HUES6 (cell line): ENCODE results near the gene SDC3.
"Not testable (repeated sequence)": the region's sequence is repeated elsewhere in the genome, so short reads cannot be mapped to it uniquely, and the experiment has no call there.

ENCODE experiments used
- H3K27ac ChIP-seq: 2 replicates; pipeline ENCODE4 v1.7.0; 2013; ENCODE audit warnings: low read depth, mild to moderate bottlenecking, low read length, inconsistent platforms
- H3K27me3 ChIP-seq: 2 replicates; pipeline ENCODE4 v1.6.1; 2013; ENCODE audit warnings: low read length; ENCODE audit not compliant: control insufficient read depth, insufficient read depth
- H3K36me3 ChIP-seq: 2 replicates; pipeline ENCODE4 v1.6.1; 2013; ENCODE audit warnings: low read length; ENCODE audit not compliant: control insufficient read depth, insufficient read depth
- H3K4me1 ChIP-seq: 2 replicates; pipeline ENCODE4 v1.6.1; 2013; ENCODE audit warnings: low read length; ENCODE audit not compliant: control insufficient read depth, insufficient read depth
- H3K4me3 ChIP-seq: 2 replicates; pipeline ENCODE4 v1.5.1; 2013; ENCODE audit warnings: low read depth, low read length
- H3K9ac ChIP-seq: one replicate; pipeline ENCODE4 v1.6.1; 2013; ENCODE audit warnings: mild to moderate bottlenecking, low read length
- H3K9me3 ChIP-seq: 2 replicates; pipeline ENCODE4 v1.6.1; 2013; ENCODE audit warnings: low read depth, low read length; ENCODE audit not compliant: control insufficient read depth, insufficient read depth

SDC3 gene

DNA sequence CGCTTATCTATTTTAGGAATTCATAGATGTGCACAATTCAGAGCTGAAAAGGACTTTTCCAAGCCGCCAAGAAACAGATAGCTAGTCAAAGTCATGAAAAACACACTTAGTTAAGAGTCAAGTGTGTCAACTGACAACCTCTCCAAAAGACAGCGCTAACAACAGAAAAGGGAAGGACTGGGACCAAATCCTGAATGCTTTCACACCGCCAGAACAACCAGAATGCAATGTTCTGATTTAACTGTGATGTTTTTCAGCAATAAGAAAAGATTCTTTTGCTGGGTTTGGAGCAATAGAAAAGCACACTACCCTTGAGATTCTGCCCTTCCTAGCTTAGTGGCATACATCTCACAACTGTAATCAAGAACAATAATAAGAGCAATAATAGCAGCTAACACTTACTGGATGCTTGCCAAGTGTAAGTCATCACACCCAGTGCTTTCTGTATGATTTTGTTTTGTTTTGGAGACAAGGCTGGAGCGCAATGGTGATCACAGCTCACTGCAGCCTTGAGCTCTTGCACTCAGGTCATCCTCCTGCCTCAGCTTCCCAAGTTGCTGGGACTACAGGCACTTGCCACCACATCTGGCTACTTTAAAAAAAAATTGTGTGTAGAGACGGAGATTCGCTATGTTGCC is 33.9 kb upstream of the SDC3 start:
- H3K27me3 ChIP-seq: no peaks in the 10 kb centered on the region
- H3K27ac ChIP-seq: no peak overlapping the region
- H3K9ac ChIP-seq: no peak overlapping the region
- peaks cover 92% of the 10 kb centered on the region for H3K36me3 ChIP-seq
- H3K9me3 ChIP-seq: no peaks in the 10 kb centered on the region
- no peaks in the 10 kb centered on the region for H3K4me1 ChIP-seq
- H3K4me3 ChIP-seq: no peak overlapping the region

DNA sequence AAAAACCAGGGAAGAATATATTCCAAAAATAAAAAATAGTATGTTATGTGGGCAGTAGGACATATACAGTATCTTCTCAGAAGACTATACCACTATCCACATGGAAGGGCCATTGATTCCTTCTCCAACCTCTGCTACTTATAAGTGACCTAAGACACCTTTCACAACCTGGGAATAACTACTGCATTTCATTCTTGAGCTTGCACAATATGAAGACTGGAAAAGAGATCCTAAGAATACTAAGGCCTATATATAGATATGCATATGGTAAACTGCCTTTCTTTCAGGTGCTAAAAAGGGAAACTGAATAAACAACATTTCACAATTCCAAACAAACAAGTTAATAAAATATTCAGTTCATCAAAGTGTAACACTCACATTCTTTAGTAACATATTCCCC is 32.0 kb upstream of the SDC3 start:
- no peaks in the 10 kb centered on the region for H3K4me1 ChIP-seq

DNA sequence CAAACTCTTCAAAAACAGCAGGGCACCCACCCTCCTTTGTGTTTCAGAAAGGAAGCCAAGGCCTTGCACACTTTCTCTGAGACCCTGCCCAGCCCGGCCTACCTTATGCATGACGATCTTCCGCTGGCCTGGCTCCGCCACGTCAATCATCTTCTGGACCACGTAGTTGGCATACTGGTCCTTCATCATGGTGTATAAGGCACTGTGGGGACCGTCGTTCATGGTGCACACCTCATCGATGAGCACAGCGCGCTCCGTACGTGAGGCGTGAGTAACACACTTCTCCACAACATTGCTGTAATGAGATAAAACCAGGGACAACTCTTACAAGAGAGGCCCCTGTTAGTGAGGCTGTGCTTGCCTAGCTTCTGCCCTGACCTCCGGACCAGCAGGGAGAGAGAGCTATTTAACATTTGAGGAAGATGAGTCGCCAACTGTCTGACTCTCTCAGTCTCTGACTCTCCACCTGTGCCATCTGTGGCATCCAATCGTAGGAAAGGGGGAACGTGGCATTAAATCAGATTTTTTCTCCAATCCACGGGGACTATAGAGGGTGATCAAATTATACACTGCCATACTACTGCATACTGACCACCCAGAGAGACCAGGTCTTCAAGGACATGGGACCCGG is 28.1 kb upstream of the SDC3 start:
- Histone ChIP-seq H3K9me3 (no peaks in the 10 kb centered on the region), H3K36me3 (peaks cover 85% of the 10 kb centered on the region), H3K4me1 (no peaks in the 10 kb centered on the region; the same call in 1 of the 2 replicates), H3K27me3 (no peaks in the 10 kb centered on the region), H3K4me3 (no peak overlapping the region), H3K9ac (no peak overlapping the region), H3K27ac (peak overlapping the region; percentile 28; the same call in 1 of the 2 replicates)

More for the DNA sequence above, 32.0 kb upstream of the SDC3 start:
- Histone ChIP-seq H3K27me3 (no peaks in the 10 kb centered on the region), H3K4me3 (no peak overlapping the region), H3K36me3 (peaks cover 89% of the 10 kb centered on the region), H3K27ac (no peak overlapping the region), H3K9me3 (no peaks in the 10 kb centered on the region), H3K9ac (no peak overlapping the region)

DNA sequence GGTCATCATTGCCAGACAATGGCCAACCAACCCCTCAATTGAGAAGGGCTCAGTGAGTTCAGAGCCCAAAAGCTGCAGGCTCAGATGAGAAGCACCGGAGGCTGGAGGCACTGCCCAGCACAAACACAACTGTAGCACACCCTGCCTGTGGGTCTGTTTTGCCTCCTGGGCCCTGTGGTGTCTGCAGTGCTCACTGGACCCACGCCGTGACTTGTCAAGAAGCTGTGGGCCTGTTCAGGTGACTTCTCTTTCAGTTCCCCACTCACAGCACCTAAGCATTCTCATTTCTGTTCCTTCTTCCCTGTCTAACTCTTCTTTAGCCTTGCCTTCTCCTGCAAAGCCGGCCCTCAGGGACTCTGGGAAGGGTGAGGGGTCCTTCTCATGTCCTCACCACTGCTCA is 27.2 kb upstream of the SDC3 start:
- not testable (repeated sequence) for H3K27ac ChIP-seq, H3K4me3 ChIP-seq, H3K4me1 ChIP-seq, H3K27me3 ChIP-seq, H3K9ac ChIP-seq, H3K9me3 ChIP-seq
- peaks cover 76% of the 10 kb centered on the region for H3K36me3 ChIP-seq

DNA sequence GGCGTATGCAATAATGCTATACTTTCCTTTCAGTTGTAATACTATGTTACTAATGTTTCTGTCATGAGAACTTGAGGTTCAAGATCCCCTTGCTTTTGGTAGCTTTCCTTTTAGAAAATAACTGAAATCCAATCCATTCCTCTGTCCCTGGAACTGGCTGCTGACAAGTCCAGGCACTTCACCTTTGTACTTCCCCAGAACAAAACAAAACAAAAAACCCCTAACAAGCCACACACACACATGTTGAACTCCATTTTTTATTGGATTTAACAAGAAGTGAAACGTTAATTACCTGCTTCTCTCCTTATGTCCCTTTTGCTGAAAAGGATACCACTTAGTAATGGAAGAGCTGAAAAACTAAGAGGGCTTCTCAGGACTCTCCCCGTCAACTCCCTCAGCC is 26.1 kb upstream of the SDC3 start:
- no peaks in the 10 kb centered on the region for H3K27me3 ChIP-seq
- H3K4me1 ChIP-seq: no peaks in the 10 kb centered on the region; the same call in 1 of the 2 replicates
- no peak overlapping the region for H3K4me3 ChIP-seq
- H3K9ac ChIP-seq: no peak overlapping the region
- peaks cover 65% of the 10 kb centered on the region for H3K36me3 ChIP-seq
- H3K27ac ChIP-seq: peak overlapping the region; percentile 27; the same call in 1 of the 2 replicates
- no peaks in the 10 kb centered on the region for H3K9me3 ChIP-seq

DNA sequence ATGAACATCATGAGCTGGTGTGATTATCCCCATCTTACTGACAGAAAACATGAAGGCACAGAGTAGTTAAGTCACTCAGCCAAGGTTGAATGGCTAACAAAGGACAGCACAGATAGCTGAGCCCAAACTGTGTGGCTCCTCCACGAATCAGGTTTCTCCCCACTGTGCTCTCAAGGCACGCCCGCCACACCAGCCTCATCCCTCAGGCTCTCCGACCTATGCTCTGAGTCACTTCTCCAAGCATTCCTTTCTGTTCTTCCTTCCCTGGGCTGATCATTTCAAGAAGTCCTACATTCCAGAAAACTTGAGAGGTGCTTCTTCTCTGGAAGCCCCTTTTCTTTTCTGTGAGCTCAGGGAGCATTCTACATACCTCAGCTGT is 25.3 kb upstream of the SDC3 start:
- H3K9ac ChIP-seq: no peak overlapping the region
- H3K4me3 ChIP-seq: no peak overlapping the region
- H3K9me3 ChIP-seq: no peaks in the 10 kb centered on the region
- H3K36me3 ChIP-seq: peaks cover 57% of the 10 kb centered on the region
- H3K4me1 ChIP-seq: peaks cover 4% of the 10 kb centered on the region; the same call in 1 of the 2 replicates
- no peak overlapping the region for H3K27ac ChIP-seq
- H3K27me3 ChIP-seq: no peaks in the 10 kb centered on the region

DNA sequence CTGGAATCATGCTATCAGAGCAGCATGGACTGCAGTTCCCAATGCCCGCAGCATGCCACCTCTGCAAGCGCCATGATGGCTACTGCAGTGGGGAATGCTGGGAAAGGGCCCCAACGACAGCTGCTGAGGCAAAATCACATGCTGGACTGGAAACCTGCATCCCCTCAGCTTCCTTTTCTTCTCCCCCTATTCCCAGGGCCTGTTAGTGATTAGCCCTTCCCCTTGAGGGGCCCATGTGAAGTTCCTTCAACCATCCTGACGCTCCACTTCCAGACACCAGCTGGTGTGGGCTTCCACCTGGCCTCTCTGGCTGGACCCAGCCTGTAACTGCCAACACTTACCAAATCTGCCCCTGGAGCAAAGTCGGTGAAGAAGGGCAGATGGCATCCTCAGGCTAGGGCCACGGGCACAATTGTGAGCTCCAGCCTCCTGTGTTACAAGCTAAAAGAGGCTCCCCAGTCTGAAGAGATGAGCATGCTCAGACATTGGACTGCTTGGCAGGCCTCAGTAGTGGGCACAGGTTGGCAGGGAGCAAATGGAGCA is 22.1 kb upstream of the SDC3 start:
- Histone ChIP-seq H3K4me3 (no peak overlapping the region), H3K36me3 (peaks cover 32% of the 10 kb centered on the region), H3K27ac (no peak overlapping the region)

DNA sequence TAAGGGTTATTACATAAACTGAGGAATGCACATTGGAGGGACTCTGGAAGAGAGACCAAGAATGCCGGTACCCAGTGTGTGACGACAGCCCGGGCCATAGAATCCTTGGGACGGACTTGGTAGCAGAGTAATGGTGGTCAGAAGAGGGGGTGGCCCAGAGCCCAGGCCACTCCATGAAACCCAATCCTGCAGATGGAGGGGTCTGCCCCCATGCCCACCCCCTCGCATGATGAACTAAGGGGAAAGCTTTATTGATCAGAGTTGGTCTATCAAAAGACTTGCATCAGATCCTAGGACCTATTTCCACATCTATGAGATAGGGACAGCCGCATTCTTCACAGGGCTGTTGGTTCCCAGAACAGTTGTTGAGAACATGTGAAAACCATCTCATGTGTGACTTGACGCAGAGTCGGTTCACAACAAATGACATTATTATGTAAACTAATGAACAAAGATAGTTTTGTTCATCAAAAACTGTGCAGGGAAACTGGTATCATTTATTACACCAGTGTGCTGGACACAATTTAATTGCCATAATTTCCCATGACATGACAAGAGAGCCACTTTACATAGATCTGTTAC is 21.5 kb upstream of the SDC3 start:
- Histone ChIP-seq H3K9ac (no peak overlapping the region), H3K4me3 (no peak overlapping the region), H3K9me3 (no peaks in the 10 kb centered on the region), H3K4me1 (peaks cover 4% of the 10 kb centered on the region; the same call in 1 of the 2 replicates), H3K27ac (no peak overlapping the region), H3K36me3 (peaks cover 27% of the 10 kb centered on the region), H3K27me3 (no peaks in the 10 kb centered on the region)

More for the DNA sequence above, 22.1 kb upstream of the SDC3 start:
- H3K9me3 ChIP-seq: no peaks in the 10 kb centered on the region
- H3K4me1 ChIP-seq: peaks cover 4% of the 10 kb centered on the region; the same call in 1 of the 2 replicates
- no peaks in the 10 kb centered on the region for H3K27me3 ChIP-seq
- H3K9ac ChIP-seq: no peak overlapping the region

DNA sequence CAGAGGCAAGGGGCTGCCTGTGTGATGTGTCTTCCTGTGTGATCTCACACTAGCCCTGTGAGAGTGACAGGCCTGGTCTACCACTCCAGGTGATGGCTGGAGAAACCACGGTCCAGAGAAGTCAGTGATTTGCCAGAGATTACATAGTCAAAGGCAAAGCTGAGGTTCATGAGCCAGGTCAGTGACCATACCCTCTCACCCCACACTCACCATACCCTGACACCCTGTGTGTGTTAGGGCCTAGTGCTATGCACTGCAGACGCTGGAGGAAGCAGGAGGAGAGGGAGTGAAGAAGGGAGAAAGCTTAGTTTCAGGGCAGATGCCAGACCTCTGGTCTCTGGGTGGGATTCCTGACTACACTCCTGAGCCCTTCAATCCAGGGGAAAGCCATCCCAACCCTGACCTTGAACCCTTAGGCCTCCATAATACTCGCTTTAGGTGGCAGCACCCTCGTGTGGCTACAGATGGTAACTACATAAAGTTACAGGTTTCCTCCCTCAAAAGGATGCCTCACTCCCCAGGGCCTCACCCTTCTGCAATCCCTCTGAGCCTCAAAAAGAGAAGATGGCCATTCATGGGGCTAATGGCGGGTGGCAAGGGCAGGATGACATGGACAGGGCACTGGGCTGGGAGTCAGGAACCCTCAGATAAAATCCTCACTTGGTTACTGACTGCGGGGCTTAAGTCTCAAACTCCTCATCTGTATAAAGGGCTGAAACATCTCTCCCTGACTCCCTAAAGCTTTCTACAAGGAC is 20.8 kb upstream of the SDC3 start:
- peaks cover 4% of the 10 kb centered on the region; the same call in 1 of the 2 replicates for H3K4me1 ChIP-seq

DNA sequence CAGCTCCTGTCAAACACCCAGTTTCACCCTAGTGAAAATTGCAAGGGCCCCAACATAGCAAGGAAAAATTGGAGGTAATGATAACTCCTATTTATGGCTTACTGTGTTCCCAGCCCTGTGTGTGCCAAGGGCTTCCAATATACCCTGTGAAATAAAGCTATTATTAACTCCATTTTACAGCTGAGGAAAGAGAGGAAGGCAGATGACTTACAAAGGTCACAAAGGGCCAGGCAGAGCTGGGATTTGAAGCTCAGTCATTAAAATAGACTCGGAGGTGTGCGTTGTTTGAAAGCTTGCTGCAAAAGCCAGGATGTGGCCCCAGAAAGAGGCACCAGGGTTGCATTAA is 20.2 kb upstream of the SDC3 start:
- no peak overlapping the region for H3K9ac ChIP-seq
- H3K27ac ChIP-seq: no peak overlapping the region
- H3K27me3 ChIP-seq: no peaks in the 10 kb centered on the region
- H3K9me3 ChIP-seq: no peaks in the 10 kb centered on the region
- no peak overlapping the region for H3K4me3 ChIP-seq
- H3K36me3 ChIP-seq: peaks cover 14% of the 10 kb centered on the region
- H3K4me1 ChIP-seq: peaks cover 4% of the 10 kb centered on the region; the same call in 1 of the 2 replicates

More for the DNA sequence above, 20.8 kb upstream of the SDC3 start:
- Histone ChIP-seq H3K9ac (no peak overlapping the region), H3K27me3 (no peaks in the 10 kb centered on the region), H3K27ac (no peak overlapping the region), H3K36me3 (peaks cover 20% of the 10 kb centered on the region), H3K9me3 (no peaks in the 10 kb centered on the region), H3K4me3 (no peak overlapping the region)
